Tibial artery (tissue), 4 donors: ENCODE data around the gene ACR.
A peak's percentile ranks its signal among the peaks of the same experiment; 100 is the strongest.

ENCODE experiments used
- DNase-seq, 2 donors: peaks; one replicate each; pipeline ENCODE4 v3.0.0-alpha.2; 2019
- H3K27ac ChIP-seq, 2 donors: fragments of 200-600 bp; sonication (generic) in 1 of 2; 1 replicate in 1 of 2; 2 replicates in 1 of 2; pipeline ENCODE4 v1.5.1; 2018 to 2019; ENCODE audit warnings: mild to moderate bottlenecking in 1 of 2
- H3K27me3 ChIP-seq, 2 donors: fragments of 200-600 bp; sonication (generic) in 1 of 2; one replicate each; pipeline versions ENCODE4 v1.5.1 to v1.6.0; 2016 to 2019
- H3K36me3 ChIP-seq, 3 donors: fragments of 200-600 bp; sonication (generic) in 2 of 3; one replicate each; pipeline ENCODE4 v1.5.1; 2016 to 2019; ENCODE audit warnings: mild to moderate bottlenecking in 2 of 3
- H3K4me1 ChIP-seq, 4 donors: fragments of 200-600 bp; sonication (generic) in 2 of 4; 1 replicate in 3 of 4; 2 replicates in 1 of 4; pipeline ENCODE4 v1.5.1; 2016 to 2019
- H3K4me3 ChIP-seq, 2 donors: fragments of 200-600 bp; sonication (generic) in 1 of 2; 1 replicate in 1 of 2; 2 replicates in 1 of 2; pipeline ENCODE4 v1.5.1; 2018 to 2019; ENCODE audit warnings: mild to moderate bottlenecking in 2 of 2
- H3K9me3 ChIP-seq, 3 donors: fragments of 200-600 bp; sonication (generic) in 1 of 3; one replicate each; pipeline ENCODE4 v1.5.1; 2016 to 2019
- CTCF ChIP-seq, 2 experiments: fragments of 200-600 bp in 1 of 2; fragments of 450-650 bp in 1 of 2; IDR thresholded peaks; one replicate each; pipeline ENCODE4 v1.5.1; 2017 to 2019; ENCODE audit warnings: antibody characterized with exemption in 2 of 2, mild to moderate bottlenecking in 1 of 2, moderate library complexity in 1 of 2
- intact Hi-C: fragments of 100-400 bp; cut with DNase I; formaldehyde crosslinking; loops from one replicate; pipeline ENCODE4 v1.15.0; 2023; ENCODE audit warnings: low total_unique reads

Gene ACR

DNA sequence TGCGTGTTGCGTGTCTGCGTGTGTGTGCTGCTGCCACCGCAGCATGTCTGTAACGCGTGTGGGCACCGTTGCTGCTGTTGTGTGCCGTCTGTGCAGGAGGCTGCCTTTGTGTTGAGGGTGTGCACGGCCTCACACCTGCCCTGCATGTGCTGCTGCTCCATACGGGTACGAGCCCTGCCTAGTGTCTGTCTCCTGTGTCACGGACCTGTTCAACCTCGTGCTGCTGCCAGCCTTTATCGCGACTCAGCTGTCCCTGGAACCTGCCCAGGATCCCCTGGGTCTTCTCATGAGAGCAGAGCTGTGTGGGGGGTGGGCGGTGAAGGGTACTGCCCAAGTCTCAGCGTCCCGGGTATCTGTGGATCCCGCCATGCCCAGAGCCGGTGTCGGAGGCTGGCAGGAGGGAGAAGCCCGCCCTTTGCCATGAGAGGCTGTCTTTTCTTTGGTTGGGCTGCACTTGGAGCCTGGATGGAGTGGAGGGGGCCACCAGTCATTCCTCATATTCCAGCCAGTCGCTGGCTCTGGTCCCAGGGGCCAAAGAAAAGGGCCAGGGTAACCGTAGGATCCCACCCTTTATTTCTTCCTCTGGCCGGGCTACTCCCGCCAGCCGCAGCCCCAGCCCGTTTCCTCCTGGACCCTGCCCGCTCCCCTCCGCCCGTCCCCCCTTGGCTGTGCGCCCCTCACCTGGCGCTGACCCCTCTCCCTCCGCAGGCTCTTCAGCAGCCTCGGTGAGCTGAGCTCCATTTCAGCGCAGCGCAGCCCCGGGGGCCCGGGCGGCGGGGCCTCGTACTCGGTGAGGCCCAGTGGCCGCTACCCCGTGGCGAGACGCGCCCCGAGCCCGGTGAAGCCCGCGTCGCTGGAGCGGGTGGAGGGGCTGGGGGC is 7.8 kb upstream of the ACR start:
- Histone ChIP-seq H3K9me3 (no peaks in the 10 kb centered on the region), H3K4me3 (no peak overlapping the region), H3K27ac (no peak overlapping the region), H3K4me1 (peaks cover 0 to 6% (median 0%) of the 10 kb centered on the region in 4 donors), H3K27me3 (peaks cover 0 to 58% of the 10 kb centered on the region in 2 donors), H3K36me3 (no peaks in the 10 kb centered on the region)
- no peak for TF ChIP-seq CTCF (IDR thresholded peaks at IDR 0.05)
- intact Hi-C loops, result no loop called here
- DNase-seq, result peak; percentile 13 to 51

DNA sequence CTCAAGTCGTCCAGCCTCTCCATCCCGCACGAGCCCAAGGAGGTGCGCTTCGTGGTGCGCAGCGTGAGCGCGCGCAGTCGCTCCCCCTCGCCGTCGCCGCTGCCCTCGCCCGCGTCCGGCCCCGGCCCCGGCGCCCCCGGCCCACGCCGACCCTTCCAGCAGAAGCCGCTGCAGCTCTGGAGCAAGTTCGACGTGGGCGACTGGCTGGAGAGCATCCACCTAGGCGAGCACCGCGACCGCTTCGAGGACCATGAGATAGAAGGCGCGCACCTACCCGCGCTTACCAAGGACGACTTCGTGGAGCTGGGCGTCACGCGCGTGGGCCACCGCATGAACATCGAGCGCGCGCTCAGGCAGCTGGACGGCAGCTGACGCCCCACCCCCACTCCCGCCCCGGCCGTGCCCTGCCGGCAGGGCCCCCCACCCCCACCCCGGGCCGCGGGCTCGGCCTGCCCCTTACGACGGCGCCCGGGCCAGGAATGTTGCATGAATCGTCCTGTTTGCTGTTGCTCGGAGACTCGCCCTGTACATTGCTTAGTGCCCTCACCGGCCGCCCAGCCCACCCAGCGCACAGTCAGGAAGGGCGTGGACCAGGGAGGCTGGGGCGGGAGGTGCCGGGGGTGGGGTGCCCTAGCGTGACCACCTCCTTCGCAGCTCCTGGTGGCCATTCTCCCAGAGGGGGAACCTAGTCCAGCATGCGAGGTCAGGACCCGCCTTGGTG is 6.9 kb upstream of the ACR start:
- Histone ChIP-seq H3K36me3 (no peaks in the 10 kb centered on the region), H3K27ac (no peak overlapping the region), H3K27me3 (peaks cover 0 to 63% of the 10 kb centered on the region in 2 donors), H3K9me3 (no peaks in the 10 kb centered on the region), H3K4me3 (no peak overlapping the region), H3K4me1 (peaks cover 0 to 6% (median 0%) of the 10 kb centered on the region in 4 donors)
- intact Hi-C loops, result no loop called here
- TF ChIP-seq CTCF (IDR thresholded peaks at IDR 0.05), result no peak
- DNase-seq, result peak; percentile 14 to 65

DNA sequence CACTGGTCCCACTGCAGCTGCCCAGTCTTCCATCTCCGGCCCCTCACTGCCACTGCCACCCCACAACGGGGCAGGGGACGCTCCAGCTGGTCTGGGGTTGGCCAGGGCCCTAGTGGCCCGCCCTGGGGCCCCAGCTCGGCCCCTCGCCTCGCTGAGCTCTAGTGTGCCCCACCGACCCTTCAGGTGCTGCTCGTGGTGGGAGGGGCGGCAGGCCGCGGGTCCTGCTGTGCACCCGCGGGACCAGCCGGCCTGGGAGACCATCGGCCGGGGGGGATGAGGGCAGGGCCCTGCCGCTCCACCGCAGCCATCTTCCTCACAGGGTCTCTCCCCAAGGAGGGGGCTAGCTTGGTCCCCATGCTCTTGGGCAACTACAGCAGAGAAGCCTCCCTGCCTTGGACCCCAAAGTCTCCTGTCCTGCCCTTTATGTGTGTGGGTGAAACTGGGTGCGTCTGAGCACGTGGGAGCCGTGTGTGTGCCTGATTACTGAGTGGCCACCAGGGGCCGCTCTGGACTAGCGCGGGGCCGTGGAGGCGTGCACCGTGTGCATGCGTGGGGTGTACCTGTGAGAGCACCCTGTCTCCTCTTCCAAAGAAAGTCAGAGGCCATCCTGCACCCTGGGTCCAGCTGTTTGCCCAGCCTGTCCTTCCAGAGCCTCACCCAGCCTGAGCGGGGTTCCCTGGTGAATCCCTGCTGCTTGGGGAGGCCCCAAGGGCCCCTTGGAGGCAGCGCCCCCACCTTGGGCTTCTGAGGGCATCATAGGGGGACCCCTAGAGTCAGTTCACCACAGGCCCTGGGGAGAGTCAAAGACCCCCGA is 6.0 kb upstream of the ACR start:
- H3K36me3 ChIP-seq, result no peaks in the 10 kb centered on the region
- no peaks in the 10 kb centered on the region for H3K9me3 ChIP-seq
- no peak overlapping the region for H3K4me3 ChIP-seq
- intact Hi-C loops, result no loop called here
- H3K27me3 ChIP-seq, result peaks cover 0 to 63% of the 10 kb centered on the region in 2 donors
- peak; percentile 11 to 27 for TF ChIP-seq CTCF (IDR thresholded peaks at IDR 0.05)
- H3K27ac ChIP-seq, result no peak overlapping the region
- peaks cover 0 to 6% (median 0%) of the 10 kb centered on the region in 4 donors for H3K4me1 ChIP-seq
- DNase-seq, result peak in 1 of 2 donors; percentile 56

DNA sequence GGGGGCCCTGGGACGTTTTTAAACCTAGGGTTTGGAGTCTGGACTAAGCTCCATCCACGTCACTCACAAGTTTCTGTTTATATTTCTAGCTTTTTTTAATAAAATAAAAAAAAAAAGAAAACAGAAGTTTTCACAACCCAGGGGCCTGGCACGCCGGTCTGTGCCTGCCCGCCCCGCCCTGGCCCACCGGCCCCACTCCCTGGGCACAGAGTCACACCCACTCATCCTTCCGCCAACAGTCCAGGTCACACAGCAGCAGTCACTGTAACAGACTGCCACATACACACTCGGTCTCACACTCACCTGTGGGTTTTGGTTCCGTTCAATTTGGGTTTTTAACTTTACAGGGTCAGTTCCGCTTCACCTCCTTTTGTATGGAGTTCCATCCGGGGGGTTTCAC is 5.3 kb upstream of the ACR start:
- H3K27ac ChIP-seq, result no peak overlapping the region
- no peaks in the 10 kb centered on the region for H3K36me3 ChIP-seq
- intact Hi-C loops, result no loop called here
- H3K9me3 ChIP-seq, result no peaks in the 10 kb centered on the region
- H3K4me1 ChIP-seq, result peaks cover 0 to 6% (median 0%) of the 10 kb centered on the region in 4 donors
- TF ChIP-seq CTCF (IDR thresholded peaks at IDR 0.05), result no peak
- H3K4me3 ChIP-seq, result no peak overlapping the region
- no peak for DNase-seq
- peaks cover 0 to 63% of the 10 kb centered on the region in 2 donors for H3K27me3 ChIP-seq
